Muscle layer of colon (tissue), 2 donors: ENCODE data around the gene PPIF.

Source experiments
- H3K27ac ChIP-seq: one replicate; pipeline ENCODE4 v1.7.0; 2013; ENCODE audit warnings: low read depth, mild to moderate bottlenecking, low read length, moderate library complexity
- H3K27me3 ChIP-seq, 2 donors: one replicate each; pipeline ENCODE4 v1.7.0; 2013; ENCODE audit warnings: low read length in 2 of 2, mild to moderate bottlenecking in 2 of 2; ENCODE audit not compliant: insufficient read depth in 2 of 2, control insufficient read depth in 1 of 2
- H3K36me3 ChIP-seq: one replicate; pipeline ENCODE4 v1.7.0; 2013; ENCODE audit warnings: mild to moderate bottlenecking, low read length; ENCODE audit not compliant: insufficient read depth
- H3K4me1 ChIP-seq: one replicate; pipeline ENCODE4 v1.7.0; 2013; ENCODE audit warnings: mild to moderate bottlenecking, low read length; ENCODE audit not compliant: insufficient read depth
- H3K4me3 ChIP-seq, 2 donors: one replicate each; pipeline ENCODE4 v1.7.0; 2013; ENCODE audit warnings: low read length in 2 of 2, low read depth in 1 of 2, mild to moderate bottlenecking in 1 of 2, moderate library complexity in 1 of 2
- H3K9ac ChIP-seq: one replicate; pipeline ENCODE4 v1.7.0; 2013; ENCODE audit warnings: low read length
- H3K9me3 ChIP-seq: one replicate; pipeline ENCODE4 v1.7.0; 2013; ENCODE audit warnings: mild to moderate bottlenecking, low read length
- donor health status: abdominal sarcoma.
- donor health status: Adenocarcinoma of cecum.

The PPIF gene

DNA sequence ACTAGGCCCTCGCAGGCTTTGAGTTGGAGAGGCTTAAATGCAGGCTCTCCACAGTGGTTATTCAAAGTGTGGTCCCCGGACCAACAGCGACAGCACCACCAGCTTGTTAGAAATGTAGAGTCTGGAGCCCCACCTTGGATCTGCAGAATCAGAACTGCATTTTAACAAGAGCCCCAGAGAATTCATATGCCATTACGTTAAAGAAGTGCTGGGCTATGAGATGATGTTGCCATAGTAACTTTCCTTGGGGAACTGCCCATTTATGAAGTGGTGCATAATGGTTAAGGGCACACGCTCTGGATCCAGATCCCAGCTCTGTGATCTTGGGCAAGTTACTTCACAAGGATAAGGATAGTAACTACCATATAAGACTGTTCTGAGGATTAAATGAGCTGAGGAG, 49.3 kb downstream of the PPIF start:
- no peak overlapping the region for H3K9ac ChIP-seq
- no peaks in the 10 kb centered on the region for H3K9me3 ChIP-seq
- H3K4me3 ChIP-seq, result no peak overlapping the region
- no peaks in the 10 kb centered on the region for H3K27me3 ChIP-seq
- peak overlapping the region; percentile 99 for H3K27ac ChIP-seq
- peaks cover 32% of the 10 kb centered on the region for H3K36me3 ChIP-seq
- peaks cover 14% of the 10 kb centered on the region for H3K4me1 ChIP-seq

DNA sequence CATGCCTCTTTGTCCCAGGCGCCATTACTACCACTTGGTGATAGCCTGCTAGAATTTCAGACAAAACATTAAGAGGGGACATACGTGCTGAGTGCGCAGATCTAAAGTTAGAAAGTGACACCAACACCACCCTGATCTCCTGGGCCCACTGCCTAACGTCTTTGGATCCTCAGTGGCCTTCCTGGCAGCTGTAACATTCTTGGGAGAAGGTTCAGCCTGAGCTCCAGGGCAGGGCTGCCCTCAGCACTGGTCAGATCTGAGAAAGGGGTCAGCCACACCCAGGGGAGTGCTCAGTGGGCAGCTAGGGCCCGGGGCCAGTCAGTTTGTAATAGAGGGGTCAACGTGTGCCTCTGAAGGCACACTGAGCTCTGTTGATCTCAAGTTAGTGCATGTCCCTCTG, 49.8 kb downstream of the PPIF start:
- Histone ChIP-seq H3K9ac (no peak overlapping the region), H3K27ac (peak overlapping the region; percentile 99), H3K4me3 (no peak overlapping the region), H3K4me1 (peaks cover 8% of the 10 kb centered on the region), H3K27me3 (no peaks in the 10 kb centered on the region), H3K9me3 (no peaks in the 10 kb centered on the region), H3K36me3 (peaks cover 31% of the 10 kb centered on the region)

DNA sequence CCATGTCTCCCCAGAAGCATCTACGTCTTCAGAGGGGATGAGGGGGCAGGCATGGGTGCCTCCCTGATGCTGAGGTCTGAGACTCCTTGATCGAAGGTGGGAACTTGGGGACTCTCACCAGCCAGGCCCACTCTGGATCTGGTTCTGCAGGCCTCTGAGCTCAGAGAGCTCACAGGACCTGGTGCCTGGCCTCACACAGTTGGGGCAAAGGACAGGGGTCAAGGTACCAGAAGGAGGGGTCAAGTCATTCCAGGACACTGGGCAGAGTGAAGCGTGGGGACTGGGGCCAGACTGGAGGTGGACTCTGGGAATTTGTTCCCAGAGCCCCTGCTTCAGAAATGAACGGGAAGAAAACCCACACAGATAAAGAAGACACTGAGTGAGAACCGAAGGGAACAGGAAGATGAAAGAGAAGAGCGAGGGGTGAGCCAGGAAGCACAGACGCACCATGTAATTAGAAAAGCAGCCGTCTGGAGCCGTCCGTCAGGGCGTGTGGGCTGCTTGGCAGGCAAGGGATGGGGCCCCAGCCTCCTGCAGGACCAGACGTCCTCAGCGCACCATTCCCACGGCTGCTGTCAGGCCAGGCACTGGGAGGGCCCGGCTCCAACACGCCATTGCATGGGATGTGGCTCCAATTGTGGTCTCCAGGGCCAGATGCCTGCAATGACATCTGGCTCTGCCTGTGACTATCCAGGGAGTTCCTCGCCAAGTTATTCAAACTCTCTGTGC, 50.5 kb downstream of the PPIF start:
- Histone ChIP-seq H3K4me3 (peak overlapping the region in 1 of 2 donors; percentile 28), H3K9ac (peak overlapping the region; percentile 6), H3K9me3 (no peaks in the 10 kb centered on the region), H3K36me3 (peaks cover 24% of the 10 kb centered on the region), H3K4me1 (peaks cover 1% of the 10 kb centered on the region), H3K27me3 (no peaks in the 10 kb centered on the region), H3K27ac (peak overlapping the region; percentile 99)

DNA sequence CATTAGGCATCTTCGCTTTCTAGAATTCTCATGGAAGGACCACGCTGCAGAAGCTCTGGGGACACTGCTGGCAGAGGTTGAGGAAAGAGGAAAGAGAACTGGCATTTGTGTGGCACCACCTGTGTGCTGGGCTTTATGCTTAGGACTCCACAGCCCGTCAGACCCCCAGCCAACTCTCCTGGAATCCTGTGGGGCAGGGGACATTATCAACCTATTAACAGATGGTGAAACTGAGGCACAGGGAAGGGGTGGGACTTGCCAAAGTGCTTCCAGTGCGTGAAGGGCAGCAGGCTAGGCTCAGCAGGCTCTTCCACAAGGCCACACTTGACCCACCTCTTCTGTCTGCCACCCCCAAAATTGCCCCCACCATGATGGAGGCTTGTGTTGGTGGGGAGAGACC, 51.4 kb downstream of the PPIF start:
- H3K36me3 ChIP-seq, result peaks cover 15% of the 10 kb centered on the region
- no peaks in the 10 kb centered on the region for H3K27me3 ChIP-seq
- H3K4me1 ChIP-seq, result no peaks in the 10 kb centered on the region
- H3K27ac ChIP-seq, result peak overlapping the region; percentile 99
- H3K4me3 ChIP-seq, result peak overlapping the region; percentile 3 to 28
- H3K9ac ChIP-seq, result peak overlapping the region; percentile 55
- no peaks in the 10 kb centered on the region for H3K9me3 ChIP-seq

DNA sequence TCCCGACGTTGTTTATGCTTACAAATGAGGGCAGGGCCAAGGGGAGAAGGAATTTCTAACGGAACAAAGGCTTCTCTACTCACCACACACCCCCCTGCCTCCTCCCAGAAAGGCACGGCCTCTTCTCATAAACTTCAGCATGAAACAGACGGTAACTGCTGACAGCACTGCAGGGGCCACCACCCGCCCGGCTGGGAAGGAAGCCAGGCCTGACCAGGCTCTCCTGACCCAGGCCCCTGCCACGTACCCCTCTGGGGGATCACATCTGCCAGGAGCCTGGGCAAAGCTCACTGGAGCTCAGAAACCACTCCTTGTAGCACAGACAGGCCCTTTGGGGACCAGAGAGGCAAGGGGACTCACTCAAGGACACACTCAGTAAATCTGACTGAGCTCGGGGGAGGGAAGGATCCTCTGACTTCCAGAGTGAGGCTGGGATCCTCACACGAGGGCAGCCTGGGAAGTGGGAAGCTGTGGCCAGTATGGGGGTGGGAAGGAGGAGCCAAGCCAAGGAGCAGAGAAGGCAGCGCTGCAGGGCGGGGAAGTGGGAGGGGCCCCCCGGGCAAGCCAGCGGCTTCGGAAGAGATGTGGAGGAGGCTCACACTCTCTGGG, 52.1 kb downstream of the PPIF start:
- no peaks in the 10 kb centered on the region for H3K9me3 ChIP-seq
- peak overlapping the region; percentile 99 for H3K27ac ChIP-seq
- no peaks in the 10 kb centered on the region for H3K27me3 ChIP-seq
- H3K4me3 ChIP-seq, result peak overlapping the region; percentile 3 to 28
- H3K9ac ChIP-seq, result no peak overlapping the region
- H3K4me1 ChIP-seq, result no peaks in the 10 kb centered on the region
- H3K36me3 ChIP-seq, result peaks cover 8% of the 10 kb centered on the region

DNA sequence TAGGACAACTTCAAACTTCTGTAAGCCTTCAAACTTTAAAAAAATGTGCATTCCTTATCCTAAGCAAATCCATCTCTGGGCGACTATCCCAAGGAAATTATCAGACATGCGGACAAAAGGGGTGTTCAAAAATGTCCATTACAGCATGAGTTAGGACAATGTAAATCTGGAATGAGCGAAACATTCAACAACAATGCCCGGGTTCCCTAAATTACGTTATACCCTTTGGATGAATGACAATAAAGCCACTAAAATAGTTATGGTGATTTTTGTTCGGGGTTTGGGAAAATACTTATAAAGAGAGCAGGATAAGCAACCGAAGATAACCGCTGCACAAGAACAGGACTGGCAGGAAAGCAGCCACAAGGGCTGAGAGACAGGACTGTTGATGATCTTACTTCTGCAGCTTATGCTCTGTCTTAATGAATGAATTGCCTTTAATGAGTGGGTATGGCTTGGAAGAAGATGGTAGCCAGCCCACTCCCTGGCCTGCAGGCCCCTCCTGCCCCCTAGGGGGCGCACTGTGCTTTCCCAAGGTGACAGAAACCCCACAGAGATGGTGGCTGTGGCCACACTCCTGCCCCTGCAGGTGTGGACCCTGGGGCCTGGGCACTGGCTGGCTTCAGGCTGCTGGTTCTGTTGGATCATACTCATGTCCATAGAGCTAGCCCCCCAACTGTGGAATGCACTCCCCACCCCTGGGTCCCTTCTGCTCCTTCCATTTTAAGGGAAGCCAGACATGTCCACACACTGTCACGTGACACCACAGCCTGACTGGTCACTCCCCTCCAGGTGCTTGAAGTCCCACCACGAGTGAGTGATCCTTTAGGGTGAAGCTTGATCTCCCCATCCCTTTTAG, 53.1 kb downstream of the PPIF start:
- no peaks in the 10 kb centered on the region for H3K27me3 ChIP-seq
- H3K4me3 ChIP-seq, result peak overlapping the region in 1 of 2 donors; percentile 12
- H3K4me1 ChIP-seq, result no peaks in the 10 kb centered on the region
- peaks cover 4% of the 10 kb centered on the region for H3K36me3 ChIP-seq
- no peak overlapping the region for H3K9ac ChIP-seq
- no peaks in the 10 kb centered on the region for H3K9me3 ChIP-seq
- no peak overlapping the region for H3K27ac ChIP-seq

DNA sequence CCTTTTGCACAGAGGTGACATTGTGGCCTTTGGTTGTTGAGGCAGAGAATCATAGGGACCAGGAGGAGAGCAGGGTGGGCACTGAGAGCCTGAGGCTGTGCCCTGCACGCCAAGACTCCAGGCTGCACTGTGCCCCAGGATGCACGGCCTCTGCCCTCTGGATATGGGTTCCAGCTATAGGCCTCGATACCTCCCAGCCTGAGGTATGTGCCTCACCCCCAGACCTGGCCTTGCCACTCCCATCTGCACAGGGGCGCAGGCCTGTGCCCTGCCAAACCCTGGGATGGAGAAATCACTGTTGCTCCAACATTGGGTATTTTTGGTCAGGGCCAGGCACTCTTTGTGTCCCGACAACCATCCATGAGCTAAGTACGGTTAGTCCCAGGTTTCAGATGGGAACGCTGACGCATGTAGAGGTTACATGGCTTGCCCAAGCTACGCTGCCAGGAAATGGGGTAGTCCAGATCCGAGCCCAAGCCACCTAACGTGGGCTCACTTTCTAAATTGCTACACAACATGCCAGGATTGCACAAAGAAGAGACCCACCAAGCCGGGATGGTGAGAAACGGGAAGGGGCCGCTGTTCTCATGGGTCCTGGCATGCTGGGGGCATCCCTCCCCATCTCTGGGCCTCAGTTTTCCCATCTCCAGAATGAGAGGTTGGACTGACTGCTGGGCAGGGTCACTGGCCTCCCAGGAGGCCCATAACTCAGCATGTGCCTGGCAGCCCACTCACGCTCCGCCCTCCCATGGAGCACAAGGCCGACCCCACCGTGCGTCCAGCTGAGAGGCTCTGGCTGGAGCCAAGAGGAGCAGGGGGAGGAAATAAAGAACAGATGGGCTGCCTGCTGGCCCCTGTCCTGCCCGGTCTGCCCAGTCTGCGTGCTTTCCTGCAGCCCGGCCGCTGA, 54.0 kb downstream of the PPIF start:
- H3K4me1 ChIP-seq, result no peaks in the 10 kb centered on the region

DNA sequence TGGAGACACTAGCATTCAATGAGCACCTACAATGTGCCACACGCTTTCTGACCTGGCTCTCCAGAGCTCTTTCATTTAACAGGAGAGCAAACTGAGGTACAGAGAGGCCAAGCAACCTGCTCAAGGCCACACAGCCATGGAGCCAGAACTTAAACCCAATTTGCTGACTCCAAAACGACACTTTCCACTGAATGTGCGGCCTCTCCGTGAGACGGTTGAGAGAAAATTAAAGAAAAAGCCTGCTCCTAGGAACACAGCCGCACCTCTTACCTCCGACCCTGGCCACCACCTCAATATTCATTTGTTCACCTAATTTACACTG, 55.3 kb downstream of the PPIF start:
- no peaks in the 10 kb centered on the region for H3K4me1 ChIP-seq
- no peak overlapping the region for H3K9ac ChIP-seq

More for the DNA sequence above, 54.0 kb downstream of the PPIF start:
- H3K27ac ChIP-seq, result no peak overlapping the region
- peaks cover 4% of the 10 kb centered on the region for H3K36me3 ChIP-seq
- H3K27me3 ChIP-seq, result no peaks in the 10 kb centered on the region
- H3K4me3 ChIP-seq, result no peak overlapping the region
- H3K9me3 ChIP-seq, result no peaks in the 10 kb centered on the region
- H3K9ac ChIP-seq, result no peak overlapping the region

DNA sequence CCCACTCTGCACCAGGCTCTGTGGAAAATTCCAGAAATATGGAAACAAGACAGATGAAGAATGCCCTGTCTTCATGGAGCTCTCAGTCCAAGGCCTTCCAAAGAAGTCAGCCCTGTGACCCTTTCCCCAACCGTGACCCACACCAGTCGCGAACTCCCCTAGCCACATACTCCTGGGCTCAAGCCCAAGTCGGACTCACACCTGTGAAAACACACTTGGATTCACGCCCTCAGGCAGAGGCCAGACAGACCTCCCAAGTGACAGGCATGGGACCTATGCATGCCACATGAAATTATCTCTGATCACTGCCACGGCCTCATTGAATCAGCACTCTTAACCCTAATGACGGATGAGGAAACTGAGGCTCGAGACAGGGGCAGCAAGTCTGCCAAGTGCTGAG, 55.7 kb downstream of the PPIF start:
- H3K4me3 ChIP-seq, result no peak overlapping the region
- no peaks in the 10 kb centered on the region for H3K9me3 ChIP-seq
- H3K27me3 ChIP-seq, result no peaks in the 10 kb centered on the region
- H3K9ac ChIP-seq, result no peak overlapping the region
- H3K4me1 ChIP-seq, result no peaks in the 10 kb centered on the region
- peaks cover 4% of the 10 kb centered on the region for H3K36me3 ChIP-seq
- no peak overlapping the region for H3K27ac ChIP-seq

More for the DNA sequence above, 55.3 kb downstream of the PPIF start:
- no peaks in the 10 kb centered on the region for H3K27me3 ChIP-seq
- H3K36me3 ChIP-seq, result peaks cover 4% of the 10 kb centered on the region
- H3K4me3 ChIP-seq, result no peak overlapping the region
- no peak overlapping the region for H3K27ac ChIP-seq
- no peaks in the 10 kb centered on the region for H3K9me3 ChIP-seq

DNA sequence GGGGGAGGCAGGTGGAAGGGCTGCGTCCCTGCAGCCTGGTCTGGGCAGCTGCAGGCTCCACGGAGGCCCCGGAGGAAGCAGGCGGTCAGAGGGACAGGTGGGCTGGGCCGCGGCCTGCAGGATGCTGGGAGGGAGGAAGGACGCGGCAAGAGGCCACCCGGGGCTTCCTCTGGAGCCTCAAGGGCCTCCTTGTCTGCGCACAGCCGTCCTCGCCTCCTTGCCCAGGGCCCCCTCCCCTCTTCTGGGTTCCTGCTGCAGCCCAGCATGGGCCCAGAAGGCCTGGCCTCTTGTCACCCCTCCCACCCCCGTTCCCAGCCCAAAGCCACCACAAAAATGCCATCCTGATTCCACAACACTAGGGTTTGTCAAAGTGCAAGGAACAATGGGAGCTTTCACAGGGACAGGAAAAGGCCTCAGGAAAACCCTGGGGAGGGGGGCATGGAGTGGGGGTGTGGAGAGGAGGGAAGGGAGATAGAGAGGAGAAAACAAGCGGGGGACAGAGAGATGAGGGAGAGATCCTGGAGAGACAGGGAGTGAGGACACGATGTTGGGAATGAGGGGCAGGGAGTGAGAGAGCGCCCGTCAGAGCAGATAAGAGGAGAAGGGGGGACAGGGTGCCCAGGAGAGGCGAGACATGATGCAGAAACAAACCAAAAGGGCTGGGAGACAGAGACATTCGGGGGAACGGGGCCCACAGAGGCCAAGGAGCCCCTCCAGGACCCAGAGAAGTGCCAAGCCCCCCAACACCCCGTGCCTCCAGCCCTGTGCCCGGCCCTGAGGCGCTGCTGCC, 56.4 kb downstream of the PPIF start:
- H3K4me3 ChIP-seq, result no peak overlapping the region
- H3K9ac ChIP-seq, result peak overlapping the region; percentile 17
- no peaks in the 10 kb centered on the region for H3K4me1 ChIP-seq

More for the DNA sequence above, 56.4 kb downstream of the PPIF start:
- H3K9me3 ChIP-seq, result no peaks in the 10 kb centered on the region
- no peaks in the 10 kb centered on the region for H3K36me3 ChIP-seq
- no peaks in the 10 kb centered on the region for H3K27me3 ChIP-seq
- H3K27ac ChIP-seq, result no peak overlapping the region
